MCF 10A (cell line): Measurements from ENCODE around the gene DEDD2. TPM values are rescaled to one million over a fixed set of nuclear protein-coding genes. Genes with fewer than 3 reads are reported as not detected.

ENCODE experiments used
- BruUV-seq: library from RNA; stranded (reverse); fragments of 400-500 nt; replicated peaks from 2 replicates; lab custom pipeline; 2021; lab: Mats Ljungman, UMichigan
- CTCF ChIA-PET: fragments of 300-600 bp; sonication (Branson Sonifier 250); formaldehyde crosslinking; extraction: SDS; loops from one replicate; lab custom pipeline; 2021; ENCODE audit warnings: antibody characterized with exemption, inconsistent platforms; lab: Yijun Ruan, JAX
- POLR2A ChIA-PET: fragments of 300-600, 350-650 bp; sonication (Branson Sonifier 250); formaldehyde crosslinking; extraction: SDS; loops from one replicate; lab custom pipeline; 2020; ENCODE audit warnings: antibody characterized with exemption, inconsistent platforms; lab: Yijun Ruan, JAX
- DNase-seq: peaks from one replicate; pipeline ENCODE4 v3.0.0-alpha.2; 2018; ENCODE audit not compliant: unreplicated experiment
- H3K27ac Mint-ChIP-seq: one replicate; pipeline ENCODE4 v1.8.0; 2022; ENCODE audit warnings: mild to moderate bottlenecking, low read depth, mixed read lengths; ENCODE audit not compliant: unreplicated experiment
- H3K27me3 Mint-ChIP-seq: one replicate; pipeline ENCODE4 v1.8.0; 2022; ENCODE audit warnings: mixed read lengths; ENCODE audit not compliant: insufficient read depth, unreplicated experiment
- H3K36me3 Mint-ChIP-seq: one replicate; pipeline ENCODE4 v1.8.0; 2022; ENCODE audit warnings: mild to moderate bottlenecking, moderate library complexity, mixed read lengths; ENCODE audit not compliant: insufficient read depth, unreplicated experiment
- H3K4me1 Mint-ChIP-seq: one replicate; pipeline ENCODE4 v1.8.0; 2022; ENCODE audit warnings: mixed read lengths; ENCODE audit not compliant: insufficient read depth, unreplicated experiment
- H3K4me3 Mint-ChIP-seq: one replicate; pipeline ENCODE4 v1.8.0; 2022; ENCODE audit warnings: mild to moderate bottlenecking, moderate library complexity, mixed read lengths; ENCODE audit not compliant: unreplicated experiment
- H3K9me3 Mint-ChIP-seq: one replicate; pipeline ENCODE4 v1.8.0; 2022; ENCODE audit warnings: mixed read lengths; ENCODE audit not compliant: unreplicated experiment
- CTCF ChIP-seq: fragments of 200-600 bp; IDR thresholded peaks from one replicate; pipeline ENCODE4 v1.8.0; 2022; ENCODE audit warnings: antibody characterized with exemption, mild to moderate bottlenecking; ENCODE audit not compliant: unreplicated experiment
- intact Hi-C: fragments of 100-400 bp; cut with micrococcal nuclease; formaldehyde crosslinking; loops from 2 replicates; pipeline ENCODE4 v1.14.1; 2022
- total RNA-seq: library from RNA; stranded (reverse); gene quantifications from 2 replicates; pipeline ENCODE4 v1.2.3, GENCODE V29; 2022

DEDD2 gene
- total RNA-seq, 1 experiment from 2014 or later: 28.5 TPM

DNA sequence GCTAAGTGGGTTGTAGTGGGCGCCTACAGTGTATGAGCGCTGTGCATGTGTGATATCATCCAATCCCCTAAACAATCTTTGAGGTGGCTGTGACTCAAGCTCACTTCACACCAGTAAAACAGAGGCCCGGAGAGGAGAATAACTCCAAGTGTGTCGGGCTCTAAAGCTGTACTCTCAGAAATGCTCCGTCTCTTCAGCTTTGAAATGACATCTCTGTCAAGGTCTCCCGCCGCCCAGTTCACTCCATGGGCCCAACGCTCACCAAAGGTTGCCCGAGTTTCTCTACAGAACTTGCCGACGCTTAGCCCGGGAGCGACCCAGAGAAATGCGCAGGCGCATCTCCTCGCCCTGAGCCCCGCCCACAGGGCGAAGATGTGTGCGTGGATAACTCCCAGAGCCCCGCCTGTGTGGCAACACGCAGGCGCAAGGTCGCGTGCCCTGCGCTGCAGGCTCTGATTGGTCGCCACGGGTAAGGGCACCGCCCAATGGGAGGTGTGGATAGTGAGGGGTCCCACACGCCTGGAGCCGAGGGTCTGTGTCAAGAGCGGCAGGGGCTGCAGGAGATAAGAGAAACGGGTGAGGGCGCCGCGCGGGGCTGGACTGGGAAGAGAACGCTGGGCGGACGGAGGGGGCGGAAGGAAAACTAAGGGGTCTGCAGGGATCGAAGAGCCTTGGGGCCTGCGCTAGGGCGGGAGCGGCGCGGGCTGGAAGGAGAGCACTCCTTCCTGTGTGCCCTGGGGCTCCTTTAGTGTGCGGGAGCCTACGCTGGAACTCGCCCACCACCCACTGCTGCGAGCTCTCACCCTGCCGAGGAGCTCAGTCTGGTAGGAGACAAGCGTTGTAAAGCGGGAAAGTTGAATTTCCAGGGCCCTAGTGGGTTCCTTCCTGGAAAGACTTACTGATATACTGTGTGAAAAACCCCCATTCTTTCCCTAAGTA, 2.6 kb upstream of the DEDD2 start, which contains the start of gene ZNF526:
ZNF526 (plus strand) TSS at position 501 of the 939 bp plus-strand sequence. CDS start 4,092 bp downstream, outside the sequence.
- H3K27ac Mint-ChIP-seq: peak within 1 kb of the TSS; percentile 86
- ChIA-PET POLR2A (interaction anchor here (0.7 to 4.0 kb wide), 10 partner anchors 10 to 60 kb away, joined by 3 to 50 read pairs (median 4); partner anchors contain the start of gene GSK3A), CTCF (interaction anchor here (0.6 to 1.6 kb wide), 4 partner anchors 10 to 112 kb away, joined by 3 to 8 read pairs (median 4); no protein-coding TSS in a partner anchor)
- peaks cover 24% of the 10 kb centered on the region for H3K4me1 Mint-ChIP-seq
- DNase-seq: peak; percentile 98
- peak within 1 kb of the TSS; percentile 91 for H3K4me3 Mint-ChIP-seq
- no peak for TF ChIP-seq CTCF
- no peaks in the 10 kb centered on the region for H3K9me3 Mint-ChIP-seq
- TSS peak; percentile 79 for BruUV-seq
- intact Hi-C loops: no loop called here
- no peaks in the 10 kb centered on the region for H3K27me3 Mint-ChIP-seq
- H3K36me3 Mint-ChIP-seq: peaks cover 37% of the 10 kb centered on the region

DNA sequence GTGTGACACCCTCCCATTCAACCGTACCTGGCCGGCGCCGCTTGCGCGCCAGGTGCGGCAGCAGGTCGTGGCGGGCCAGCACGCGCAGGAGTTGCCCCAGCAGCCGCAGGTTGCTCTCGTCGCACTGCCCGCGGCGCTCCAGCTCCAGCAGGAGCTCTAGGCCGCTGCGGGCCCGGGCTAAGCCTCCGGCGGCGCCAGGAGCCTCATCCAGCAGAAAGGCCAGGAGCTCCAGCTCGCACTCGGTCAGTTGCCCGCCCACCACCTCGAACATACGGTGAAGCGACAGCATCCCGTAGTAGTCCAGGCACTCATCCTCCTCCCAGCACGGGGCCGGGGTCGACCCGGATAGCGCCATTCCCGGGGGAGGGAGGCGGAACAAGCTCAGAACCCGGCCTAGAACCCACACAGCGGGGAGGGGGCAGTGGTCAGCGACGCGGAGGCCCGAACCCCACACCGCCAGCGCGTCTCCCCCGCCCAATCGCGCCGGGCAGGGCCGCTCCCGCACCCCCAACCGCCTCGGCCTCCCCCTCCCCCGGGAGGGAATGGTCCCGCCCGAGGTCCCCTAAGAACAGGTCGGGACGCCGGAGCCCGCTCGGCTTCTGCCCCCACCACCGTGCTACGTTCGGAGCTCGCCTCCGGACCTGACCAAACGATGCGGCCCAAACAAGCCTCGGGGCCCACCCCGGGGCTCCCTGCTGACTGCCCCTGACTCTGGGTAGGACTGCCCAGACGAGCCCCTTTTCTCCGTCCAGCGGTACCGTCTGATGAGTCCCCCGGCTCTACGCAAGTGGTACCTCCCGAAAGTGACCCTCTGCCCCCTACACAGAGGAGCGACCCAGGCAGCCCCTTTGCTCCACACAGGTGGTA, 591 bp downstream of the DEDD2 start:
- no TSS peak for BruUV-seq
- CTCF ChIA-PET: interaction anchor here (0.6 to 2.8 kb wide), 6 partner anchors 26 to 258 kb away, joined by 3 to 20 read pairs (median 4); partner anchors contain the start of gene RABAC1
- peak overlapping the region; percentile 93 for H3K27ac Mint-ChIP-seq
- peaks cover 48% of the 10 kb centered on the region for H3K36me3 Mint-ChIP-seq
- no peaks in the 10 kb centered on the region for H3K9me3 Mint-ChIP-seq
- intact Hi-C loops: no loop called here
- TF ChIP-seq CTCF: no peak
- peaks cover 23% of the 10 kb centered on the region for H3K4me1 Mint-ChIP-seq
- POLR2A ChIA-PET: interaction anchor here (0.6 to 4.7 kb wide), 14 partner anchors 10 to 1452 kb away, joined by 3 to 47 read pairs (median 4); partner anchors contain the start of gene GSK3A
- peak overlapping the region; percentile 84 for H3K4me3 Mint-ChIP-seq
- DNase-seq: peak; percentile 27
- no peaks in the 10 kb centered on the region for H3K27me3 Mint-ChIP-seq

GRCh38 chr19:42214810-42215485, 2.5 kb downstream of the DEDD2 start:
- Mint-ChIP-seq H3K36me3 (peaks cover 57% of the 10 kb centered on the region), H3K4me3 (no peak overlapping the region), H3K9me3 (no peaks in the 10 kb centered on the region), H3K27ac (no peak overlapping the region), H3K27me3 (no peaks in the 10 kb centered on the region), H3K4me1 (peaks cover 25% of the 10 kb centered on the region)
- no TSS peak for BruUV-seq
- intact Hi-C loops: no loop called here
- no peak for TF ChIP-seq CTCF
- CTCF ChIA-PET: interaction anchor here (0.5 to 2.8 kb wide), 8 partner anchors 9 to 851 kb away, joined by 3 to 20 read pairs (median 4); partner anchors contain the start of gene GSK3A
- no peak for DNase-seq
- POLR2A ChIA-PET: interaction anchor here (0.7 to 4.7 kb wide), 5 partner anchors 8 to 1495 kb away, joined by 3 to 47 read pairs (median 4); partner anchors contain the start of gene GSK3A
